Measurements from ENCODE around the gene PLCB3. TPM values are rescaled to one million over a fixed set of nuclear protein-coding genes. Genes with fewer than 3 reads are reported as not detected.
A peak's percentile ranks its signal among the peaks of the same experiment; 100 is the strongest.

Gene PLCB3
- total RNA-seq, 1 experiment from 2014 or later, result 34.6 TPM

GRCh38 chr11:64275031-64275800 lies 23.9 kb downstream of the PLCB3 start:
- Mint-ChIP-seq H3K27ac (ENCODE audit: low read depth, unreplicated experiment) (peak overlapping the region; percentile 79), H3K4me3 (ENCODE audit: unreplicated experiment) (no peak overlapping the region), H3K36me3 (ENCODE audit: insufficient read depth, unreplicated experiment) (peaks cover 35% of the 10 kb centered on the region), H3K4me1 (ENCODE audit: insufficient read depth, unreplicated experiment) (peaks cover 4% of the 10 kb centered on the region), H3K9me3 (ENCODE audit: unreplicated experiment) (no peaks in the 10 kb centered on the region), H3K27me3 (ENCODE audit: insufficient read depth, unreplicated experiment) (no peaks in the 10 kb centered on the region)
- intact Hi-C loops (cut with micrococcal nuclease), result no loop called here
- CTCF ChIA-PET, result interaction anchor here (0.6 to 4.5 kb wide), 3 partner anchors 17 to 81 kb away, joined by 3 to 37 read pairs (median 23); partner anchors contain the start of gene CATSPERZ
- no peak for DNase-seq (ENCODE audit: unreplicated experiment)
- POLR2A ChIA-PET, result interaction anchor here (0.6 to 3.0 kb wide), 9 partner anchors 11 to 1696 kb away, joined by 3 to 24 read pairs (median 4); partner anchors contain the start of genes GPR137 and PLCB3
- TF ChIP-seq, protein P1, sequence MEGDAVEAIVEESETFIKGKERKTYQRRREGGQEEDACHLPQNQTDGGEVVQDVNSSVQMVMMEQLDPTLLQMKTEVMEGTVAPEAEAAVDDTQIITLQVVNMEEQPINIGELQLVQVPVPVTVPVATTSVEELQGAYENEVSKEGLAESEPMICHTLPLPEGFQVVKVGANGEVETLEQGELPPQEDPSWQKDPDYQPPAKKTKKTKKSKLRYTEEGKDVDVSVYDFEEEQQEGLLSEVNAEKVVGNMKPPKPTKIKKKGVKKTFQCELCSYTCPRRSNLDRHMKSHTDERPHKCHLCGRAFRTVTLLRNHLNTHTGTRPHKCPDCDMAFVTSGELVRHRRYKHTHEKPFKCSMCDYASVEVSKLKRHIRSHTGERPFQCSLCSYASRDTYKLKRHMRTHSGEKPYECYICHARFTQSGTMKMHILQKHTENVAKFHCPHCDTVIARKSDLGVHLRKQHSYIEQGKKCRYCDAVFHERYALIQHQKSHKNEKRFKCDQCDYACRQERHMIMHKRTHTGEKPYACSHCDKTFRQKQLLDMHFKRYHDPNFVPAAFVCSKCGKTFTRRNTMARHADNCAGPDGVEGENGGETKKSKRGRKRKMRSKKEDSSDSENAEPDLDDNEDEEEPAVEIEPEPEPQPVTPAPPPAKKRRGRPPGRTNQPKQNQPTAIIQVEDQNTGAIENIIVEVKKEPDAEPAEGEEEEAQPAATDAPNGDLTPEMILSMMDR (IDR thresholded peaks at IDR 0.05; ENCODE audit: unreplicated experiment), result no peak
- no TSS peak for BruUV-seq (replicated peaks)

DNA sequence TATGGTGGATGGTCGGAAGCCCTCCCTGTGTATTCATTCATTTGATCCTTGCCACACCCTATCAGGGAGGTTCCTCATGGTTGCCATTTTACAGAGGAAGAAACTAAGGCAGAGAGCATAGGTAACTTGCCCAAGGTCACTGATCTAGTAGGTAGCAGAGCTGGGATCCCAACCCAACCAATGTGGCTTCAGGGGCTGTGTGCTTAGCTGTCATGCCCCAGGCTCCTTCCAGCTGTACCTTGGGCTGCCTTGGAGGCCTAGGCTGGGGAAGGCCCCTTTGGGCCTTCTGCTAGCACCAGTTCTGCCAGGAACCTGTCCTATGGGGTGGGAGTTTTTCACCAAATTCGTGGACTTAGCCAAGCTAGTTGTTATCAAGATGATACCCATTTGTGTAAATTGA lies 24.5 kb downstream of the PLCB3 start:
- TF ChIP-seq, protein P1 (IDR thresholded peaks at IDR 0.05; ENCODE audit: unreplicated experiment), result no peak
- POLR2A ChIA-PET, result interaction anchor here (0.8 to 3.0 kb wide), 11 partner anchors 8 to 76 kb away, joined by 3 to 24 read pairs (median 5); partner anchors contain the start of genes GPR137 and PLCB3
- CTCF ChIA-PET, result interaction anchor here (0.6 to 4.5 kb wide), 4 partner anchors 16 to 80 kb away, joined by 3 to 37 read pairs (median 14); partner anchors contain the start of gene CATSPERZ

DNA sequence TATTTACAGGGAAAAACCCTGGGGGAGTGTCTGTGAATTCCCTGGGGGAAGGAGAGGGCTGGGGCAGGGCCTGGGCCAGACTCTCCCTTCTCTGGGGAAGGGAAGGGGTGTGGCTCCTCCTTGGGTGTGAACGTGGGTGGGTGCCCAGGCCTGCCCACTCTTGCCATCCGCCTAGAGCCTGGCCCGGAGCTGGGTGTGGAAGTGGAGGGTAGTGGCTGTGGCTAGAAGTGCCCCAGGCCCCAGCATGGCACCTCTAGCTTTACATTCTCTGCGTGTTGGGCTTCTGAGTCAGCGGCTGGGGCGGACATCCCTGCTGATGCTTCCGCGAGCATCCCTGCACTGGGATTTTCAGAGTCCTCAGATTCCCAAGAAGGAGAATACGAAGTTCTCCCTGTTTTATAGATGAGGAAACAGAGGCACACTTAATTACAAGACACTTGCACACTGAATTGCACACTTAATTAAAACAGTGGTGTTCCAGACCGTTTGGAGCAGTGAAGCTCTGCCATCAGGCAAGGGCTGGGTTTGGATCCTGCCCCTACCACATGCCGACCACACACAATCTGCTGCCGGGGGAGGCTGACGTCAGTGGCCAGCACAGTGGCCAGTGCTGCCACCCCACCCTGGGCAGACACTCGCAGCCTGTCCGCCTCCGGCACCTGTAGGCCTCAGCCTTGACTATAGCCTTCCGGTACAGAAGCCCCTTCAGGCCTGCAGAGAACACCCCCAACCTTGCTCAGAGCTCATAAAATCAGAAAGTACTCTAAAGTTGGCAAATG lies 25.5 kb downstream of the PLCB3 start:
- DNase-seq (ENCODE audit: unreplicated experiment), result peak; percentile 90
- no peaks in the 10 kb centered on the region for H3K9me3 Mint-ChIP-seq (ENCODE audit: unreplicated experiment)
- ChIA-PET CTCF (interaction anchor here (0.6 to 4.5 kb wide), 6 partner anchors 26 to 676 kb away, joined by 3 to 37 read pairs (median 5); partner anchors contain the start of gene CATSPERZ), POLR2A (interaction anchor here (0.6 to 3.0 kb wide), 21 partner anchors 9 to 591 kb away, joined by 3 to 24 read pairs (median 5); partner anchors contain the start of genes ESRRA, GPR137, NUDT22 and PLCB3)
- H3K27me3 Mint-ChIP-seq (ENCODE audit: insufficient read depth, unreplicated experiment), result no peaks in the 10 kb centered on the region
- no TSS peak for BruUV-seq (replicated peaks)
- H3K4me1 Mint-ChIP-seq (ENCODE audit: insufficient read depth, unreplicated experiment), result peaks cover 4% of the 10 kb centered on the region
- TF ChIP-seq, protein P1 (IDR thresholded peaks at IDR 0.05; ENCODE audit: unreplicated experiment), result no peak
- peaks cover 49% of the 10 kb centered on the region for H3K36me3 Mint-ChIP-seq (ENCODE audit: insufficient read depth, unreplicated experiment)
- intact Hi-C loops (cut with micrococcal nuclease), result no loop called here
- H3K27ac Mint-ChIP-seq (ENCODE audit: low read depth, unreplicated experiment), result peak overlapping the region; percentile 79
- peak overlapping the region; percentile 14 for H3K4me3 Mint-ChIP-seq (ENCODE audit: unreplicated experiment)

More for the DNA sequence above, 24.5 kb downstream of the PLCB3 start:
- Mint-ChIP-seq H3K36me3 (ENCODE audit: insufficient read depth, unreplicated experiment) (peaks cover 39% of the 10 kb centered on the region), H3K27me3 (ENCODE audit: insufficient read depth, unreplicated experiment) (no peaks in the 10 kb centered on the region), H3K9me3 (ENCODE audit: unreplicated experiment) (no peaks in the 10 kb centered on the region), H3K4me1 (ENCODE audit: insufficient read depth, unreplicated experiment) (peaks cover 4% of the 10 kb centered on the region), H3K27ac (ENCODE audit: low read depth, unreplicated experiment) (peak overlapping the region; percentile 79), H3K4me3 (ENCODE audit: unreplicated experiment) (no peak overlapping the region)
- no peak for DNase-seq (ENCODE audit: unreplicated experiment)
- intact Hi-C loops (cut with micrococcal nuclease), result no loop called here
- no TSS peak for BruUV-seq (replicated peaks)
